A549 (cell line): Measurements from ENCODE around the gene SLC2A4RG. TPM values are rescaled to one million over a fixed set of nuclear protein-coding genes. Genes with fewer than 3 reads are reported as not detected.

ENCODE experiments used
- ATAC-seq, 2 experiments: fragments of 200-7000 bp in 1 of 2; fragments of >200 bp in 1 of 2; cut with Nextera tagmentation in 1 of 2; cut with Tn5 transposase in 1 of 2; 3 replicates each; pipeline versions ENCODE4 v1.8.0 to v1.9.1; 2018 to 2020; ENCODE audit warnings: mild to moderate bottlenecking in 1 of 2, moderate library complexity in 1 of 2
- CTCF ChIA-PET: fragments of 300-600 bp; sonication (Branson Sonifier 250); formaldehyde crosslinking; extraction: SDS; loops from one replicate; lab custom pipeline; 2021; ENCODE audit warnings: antibody characterized with exemption, inconsistent platforms; lab: Yijun Ruan, JAX
- POLR2A ChIA-PET: fragments of 350-600 bp; formaldehyde crosslinking; extraction: SDS; loops from one replicate; lab custom pipeline; 2021; ENCODE audit warnings: antibody characterized with exemption, inconsistent platforms; lab: Yijun Ruan, JAX
- DNase-seq, 2 experiments: peaks; one replicate each; pipeline versions ENCODE4 v3.0.0 to v3.0.0-alpha.2; 2011 to 2016; ENCODE audit warnings: low read depth in 1 of 2, low spot score in 1 of 2
- FAIRE-seq: peaks from 2 replicates; lab custom pipeline; 2011; peaks lifted over from hg19 to GRCh38; lab: Jason Lieb, UNC
- H3K27ac ChIP-seq, 2 experiments: fragments of >200 bp; sonication (Bioruptor Twin); formaldehyde crosslinking; 3 replicates each; pipeline ENCODE4 v1.5.1; 2016 to 2017
- H3K4me1 ChIP-seq: fragments of >200 bp; sonication (Bioruptor Twin); formaldehyde crosslinking; 3 replicates; pipeline ENCODE4 v1.6.1; 2016
- H3K4me2 ChIP-seq: fragments of >200 bp; sonication (Bioruptor Twin); formaldehyde crosslinking; 3 replicates; pipeline ENCODE4 v1.6.1; 2016
- H3K4me3 ChIP-seq: fragments of >200 bp; sonication (Bioruptor Twin); formaldehyde crosslinking; 3 replicates; pipeline ENCODE4 v1.5.1; 2016
- H3K9me3 ChIP-seq: fragments of >200 bp; sonication (Bioruptor Twin); formaldehyde crosslinking; 3 replicates; pipeline ENCODE4 v1.6.1; 2016
- CBX8 ChIP-seq: fragments of 200-600 bp; sonication (generic); IDR thresholded peaks from 2 replicates; pipeline ENCODE4 v1.6.1; 2016
- CHD2 ChIP-seq: fragments of 150-350 bp; IDR thresholded peaks from 2 replicates; pipeline ENCODE4 v1.6.1; 2014; ENCODE audit warnings: low read length; ENCODE audit not compliant: partially characterized antibody
- EHMT2 ChIP-seq: fragments of 200-600 bp; sonication (generic); IDR thresholded peaks from 2 replicates; pipeline ENCODE4 v1.6.1; 2016; ENCODE audit warnings: antibody characterized with exemption, low read depth, mild to moderate bottlenecking, moderate library complexity
- GATA3 ChIP-seq: IDR thresholded peaks from 2 replicates; pipeline ENCODE4 v1.6.1; 2012; ENCODE audit warnings: borderline replicate concordance
- HOXB13 ChIP-seq: fragments of 250-450 bp; sonication (Bioruptor Pico); IDR thresholded peaks from 2 replicates; pipeline ENCODE4 v1.5.0; 2020; ENCODE audit warnings: low read depth, mild to moderate bottlenecking, moderate library complexity
- HOXB5 ChIP-seq: fragments of 250-450 bp; sonication (Bioruptor Pico); IDR thresholded peaks from 2 replicates; pipeline ENCODE4 v1.5.0; 2020; ENCODE audit warnings: mild to moderate bottlenecking, moderate library complexity
- JUNB ChIP-seq: fragments of >200 bp; sonication (Bioruptor Twin); formaldehyde crosslinking; IDR thresholded peaks from 2 replicates; pipeline ENCODE4 v1.6.1; 2016
- KDM1A ChIP-seq: fragments of 200-600 bp; sonication (generic); IDR thresholded peaks from 2 replicates; pipeline ENCODE4 v1.6.1; 2016; ENCODE audit warnings: low read depth, mild to moderate bottlenecking
- MAFK ChIP-seq: fragments of 450-650 bp; IDR thresholded peaks from 2 replicates; pipeline ENCODE4 v1.6.1; 2014; ENCODE audit not compliant: partially characterized antibody
- MYC ChIP-seq: IDR thresholded peaks from 2 replicates; pipeline ENCODE4 v1.6.1; 2012; ENCODE audit warnings: mild to moderate bottlenecking, inconsistent platforms, low read length, improper control_type of control experiment, borderline replicate concordance
- NFE2L2 ChIP-seq: fragments of 150-350 bp; conservative IDR thresholded peaks from 2 replicates; pipeline ENCODE4 v1.6.1; 2014; ENCODE audit warnings: low read length
- PHF8 ChIP-seq: fragments of 200-600 bp; sonication (generic); IDR thresholded peaks from 2 replicates; pipeline ENCODE4 v1.6.1; 2016; ENCODE audit warnings: low read depth, mild to moderate bottlenecking, antibody characterized with exemption, moderate library complexity, borderline replicate concordance
- RAD21 ChIP-seq, 2 experiments: fragments of >200 bp in 1 of 2; sonication (Bioruptor Twin) in 1 of 2; formaldehyde crosslinking in 1 of 2; IDR thresholded peaks in 1 of 2; conservative IDR thresholded peaks in 1 of 2; 2 replicates in 1 of 2; 3 replicates in 1 of 2; pipeline ENCODE4 v1.6.1; 2012 to 2018; ENCODE audit warnings: inconsistent platforms in 1 of 2
- RARB ChIP-seq: fragments of 250-450 bp; sonication (Bioruptor Pico); IDR thresholded peaks from 2 replicates; pipeline ENCODE4 v1.8.0; 2021; ENCODE audit warnings: mild to moderate bottlenecking, moderate library complexity
- WGBS: methylation state at CpG from one replicate; pipeline ENCODE4 v1.1.6; 2017; ENCODE audit errors: missing lambda C conversion rate; 5-methylcytosine and 5-hydroxymethylcytosine counted together
- polyA plus RNA-seq, 4 experiments: library from polyadenylated mRNA; depleted of rRNA in 3 of 4; stranded (reverse); fragments of >200 nt; fragmentation: RNase III in 1 of 4; extraction: RNeasy Plus Mini Kit Qiagen cat#74134 plus additional on column Dnase treatment in 1 of 4; gene quantifications; 2 replicates in 3 of 4; 3 replicates in 1 of 4; pipeline ENCODE4 v1.2.3, GENCODE V29; 2011 to 2017
- TF ChIP-seq, protein P1 (sequence below): IDR thresholded peaks from 2 replicates; pipeline ENCODE4 v1.6.1; 2012
- TF ChIP-seq, protein P2 (sequence below): IDR thresholded peaks from 2 replicates; pipeline ENCODE4 v1.6.1; 2012; ENCODE audit warnings: low read depth, borderline replicate concordance
- TF ChIP-seq, protein P3 (sequence below): fragments of 250-450 bp; sonication (Bioruptor Pico); IDR thresholded peaks from 2 replicates; pipeline ENCODE4 v1.5.0; 2021; ENCODE audit warnings: mild to moderate bottlenecking, moderate library complexity, borderline replicate concordance
- TF ChIP-seq, protein P4 (sequence below): IDR thresholded peaks from 2 replicates; pipeline ENCODE4 v1.6.1; 2012

Gene SLC2A4RG
- polyA plus RNA-seq, 2 of the 4 experiments (the other 2 are of a cell fraction): 28.1 to 64.6 TPM

DNA sequence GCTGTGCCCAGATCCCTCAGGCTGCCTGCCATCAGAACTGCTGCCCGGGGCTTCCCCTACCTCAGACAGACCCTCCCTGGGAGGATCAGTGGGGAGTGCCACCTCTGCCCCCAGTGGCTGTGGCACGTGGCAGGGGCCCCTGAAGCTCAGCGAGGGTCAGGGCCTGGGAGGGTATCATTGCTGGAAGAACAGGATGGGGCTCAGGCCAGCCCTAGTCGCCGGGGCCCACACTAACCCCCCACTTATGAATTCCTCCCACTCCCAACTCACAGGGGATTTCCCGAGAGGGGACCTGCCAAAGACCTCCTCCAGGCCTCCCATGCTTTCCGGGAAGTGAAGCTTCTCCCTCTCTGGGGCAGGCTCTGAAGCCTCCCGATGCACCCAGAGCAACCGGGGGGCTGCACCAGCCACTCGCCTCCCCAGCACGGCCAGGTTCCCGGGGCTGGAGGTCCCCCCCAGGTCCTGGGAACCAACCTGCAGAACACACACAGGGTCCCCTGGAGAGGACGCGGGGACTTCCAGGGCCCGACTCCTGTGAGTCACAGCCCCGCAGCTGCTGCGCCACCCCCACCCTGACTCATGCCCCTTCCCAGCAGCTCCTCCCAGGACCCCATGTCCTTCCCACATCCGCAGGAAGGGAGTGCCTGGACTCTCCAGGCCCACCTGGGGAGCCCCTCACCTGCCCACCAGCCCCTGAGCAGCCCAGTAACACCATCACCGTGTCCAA lies 40.7 kb upstream of the SLC2A4RG start (continued):
- TF ChIP-seq CHD2 (peak; percentile 38), EHMT2 (no peak), RARB (CRISPR knock-in tag) (no peak), PHF8 (no peak), KDM1A (no peak), GATA3 (peak; percentile 36; the same call in 1 of the 2 replicates), RAD21 (conservative IDR thresholded peaks at IDR 0.05 in 1 of 2, IDR thresholded peaks at IDR 0.05 in 1 of 2) (no peak), CBX8 (no peak)
- TF ChIP-seq, protein P1, sequence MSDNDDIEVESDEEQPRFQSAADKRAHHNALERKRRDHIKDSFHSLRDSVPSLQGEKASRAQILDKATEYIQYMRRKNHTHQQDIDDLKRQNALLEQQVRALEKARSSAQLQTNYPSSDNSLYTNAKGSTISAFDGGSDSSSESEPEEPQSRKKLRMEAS: peak; percentile 55
- TF ChIP-seq, protein P2, sequence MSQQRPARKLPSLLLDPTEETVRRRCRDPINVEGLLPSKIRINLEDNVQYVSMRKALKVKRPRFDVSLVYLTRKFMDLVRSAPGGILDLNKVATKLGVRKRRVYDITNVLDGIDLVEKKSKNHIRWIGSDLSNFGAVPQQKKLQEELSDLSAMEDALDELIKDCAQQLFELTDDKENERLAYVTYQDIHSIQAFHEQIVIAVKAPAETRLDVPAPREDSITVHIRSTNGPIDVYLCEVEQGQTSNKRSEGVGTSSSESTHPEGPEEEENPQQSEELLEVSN: peak; percentile 31; the same call in 1 of the 2 replicates
- TF ChIP-seq, protein P3, sequence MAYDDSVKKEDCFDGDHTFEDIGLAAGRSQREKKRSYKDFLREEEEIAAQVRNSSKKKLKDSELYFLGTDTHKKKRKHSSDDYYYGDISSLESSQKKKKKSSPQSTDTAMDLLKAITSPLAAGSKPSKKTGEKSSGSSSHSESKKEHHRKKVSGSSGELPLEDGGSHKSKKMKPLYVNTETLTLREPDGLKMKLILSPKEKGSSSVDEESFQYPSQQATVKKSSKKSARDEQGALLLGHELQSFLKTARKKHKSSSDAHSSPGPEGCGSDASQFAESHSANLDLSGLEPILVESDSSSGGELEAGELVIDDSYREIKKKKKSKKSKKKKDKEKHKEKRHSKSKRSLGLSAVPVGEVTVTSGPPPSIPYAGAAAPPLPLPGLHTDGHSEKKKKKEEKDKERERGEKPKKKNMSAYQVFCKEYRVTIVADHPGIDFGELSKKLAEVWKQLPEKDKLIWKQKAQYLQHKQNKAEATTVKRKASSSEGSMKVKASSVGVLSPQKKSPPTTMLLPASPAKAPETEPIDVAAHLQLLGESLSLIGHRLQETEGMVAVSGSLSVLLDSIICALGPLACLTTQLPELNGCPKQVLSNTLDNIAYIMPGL (CRISPR knock-in tag): no peak
- TF ChIP-seq, protein P4, sequence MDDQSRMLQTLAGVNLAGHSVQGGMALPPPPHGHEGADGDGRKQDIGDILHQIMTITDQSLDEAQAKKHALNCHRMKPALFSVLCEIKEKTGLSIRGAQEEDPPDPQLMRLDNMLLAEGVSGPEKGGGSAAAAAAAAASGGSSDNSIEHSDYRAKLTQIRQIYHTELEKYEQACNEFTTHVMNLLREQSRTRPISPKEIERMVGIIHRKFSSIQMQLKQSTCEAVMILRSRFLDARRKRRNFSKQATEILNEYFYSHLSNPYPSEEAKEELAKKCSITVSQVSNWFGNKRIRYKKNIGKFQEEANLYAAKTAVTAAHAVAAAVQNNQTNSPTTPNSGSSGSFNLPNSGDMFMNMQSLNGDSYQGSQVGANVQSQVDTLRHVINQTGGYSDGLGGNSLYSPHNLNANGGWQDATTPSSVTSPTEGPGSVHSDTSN: 0 out of 2 replicates have a peak, but pooled peaks have one; percentile 38

DNA sequence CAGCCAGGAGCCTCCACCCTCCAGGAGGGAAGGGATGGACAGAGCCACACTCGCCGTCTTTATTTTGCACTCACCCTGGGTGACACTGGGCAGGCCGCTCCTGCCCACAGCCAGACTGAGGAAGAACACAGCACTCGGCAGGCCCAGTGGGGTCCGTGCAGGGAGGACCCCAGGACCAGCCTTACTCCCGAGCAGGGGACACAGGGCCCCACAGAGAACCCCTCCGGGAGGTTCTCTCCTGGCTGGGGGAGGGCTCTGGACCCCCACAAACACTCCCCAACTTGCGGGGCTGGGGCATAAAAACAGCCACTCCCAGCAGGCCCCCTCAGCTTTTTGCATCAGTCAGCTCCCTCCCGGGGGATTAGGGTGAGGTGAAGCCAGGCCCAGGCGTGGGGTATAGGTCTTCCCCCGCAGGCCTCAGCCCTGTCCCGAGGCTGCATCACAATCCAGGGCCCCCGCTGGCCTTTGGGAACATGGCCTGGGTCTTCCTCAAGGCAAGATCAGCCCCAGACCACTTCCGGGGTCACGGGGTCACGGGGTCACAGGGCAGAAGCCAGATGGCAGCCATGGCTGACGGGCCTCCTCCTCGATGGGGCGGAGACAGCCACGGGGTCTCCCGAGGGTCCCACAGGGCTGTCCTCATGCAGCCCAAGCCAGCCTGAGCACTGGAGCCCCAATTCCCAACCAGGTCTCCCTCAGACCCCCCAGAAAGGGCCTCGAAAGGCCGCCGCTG lies 39.9 kb upstream of the SLC2A4RG start:
- POLR2A ChIA-PET: interaction anchor here (0.7 to 3.0 kb wide), 6 partner anchors 8 to 166 kb away, joined by 3 to 38 read pairs (median 4); partner anchors contain the start of genes ARFRP1, TPD52L2 and ZGPAT
- DNase-seq: no peak
- TF ChIP-seq CBX8: no peak
- TF ChIP-seq JUNB: peak; percentile 3; the same call in 1 of the 2 replicates
- H3K9me3 ChIP-seq: no peaks in the 10 kb centered on the region
- 0 out of 3 replicates have a peak overlapping the region, but pooled peaks have one; percentile 6 for H3K4me3 ChIP-seq
- WGBS: 59% methylated on average over 15 of the region's 24 CpGs
- peak overlapping the region; percentile 82 for H3K4me2 ChIP-seq
- peak; percentile 30 to 43 for ATAC-seq
- no peak for FAIRE-seq
- CTCF ChIA-PET: interaction anchor here (1.0 to 1.1 kb wide), 3 partner anchors 12 to 96 kb away, joined by 3 read pairs; partner anchors contain the start of gene LIME1
- H3K4me1 ChIP-seq: peaks cover 33% of the 10 kb centered on the region
- H3K27ac ChIP-seq: peak overlapping the region; percentile 88 to 94

DNA sequence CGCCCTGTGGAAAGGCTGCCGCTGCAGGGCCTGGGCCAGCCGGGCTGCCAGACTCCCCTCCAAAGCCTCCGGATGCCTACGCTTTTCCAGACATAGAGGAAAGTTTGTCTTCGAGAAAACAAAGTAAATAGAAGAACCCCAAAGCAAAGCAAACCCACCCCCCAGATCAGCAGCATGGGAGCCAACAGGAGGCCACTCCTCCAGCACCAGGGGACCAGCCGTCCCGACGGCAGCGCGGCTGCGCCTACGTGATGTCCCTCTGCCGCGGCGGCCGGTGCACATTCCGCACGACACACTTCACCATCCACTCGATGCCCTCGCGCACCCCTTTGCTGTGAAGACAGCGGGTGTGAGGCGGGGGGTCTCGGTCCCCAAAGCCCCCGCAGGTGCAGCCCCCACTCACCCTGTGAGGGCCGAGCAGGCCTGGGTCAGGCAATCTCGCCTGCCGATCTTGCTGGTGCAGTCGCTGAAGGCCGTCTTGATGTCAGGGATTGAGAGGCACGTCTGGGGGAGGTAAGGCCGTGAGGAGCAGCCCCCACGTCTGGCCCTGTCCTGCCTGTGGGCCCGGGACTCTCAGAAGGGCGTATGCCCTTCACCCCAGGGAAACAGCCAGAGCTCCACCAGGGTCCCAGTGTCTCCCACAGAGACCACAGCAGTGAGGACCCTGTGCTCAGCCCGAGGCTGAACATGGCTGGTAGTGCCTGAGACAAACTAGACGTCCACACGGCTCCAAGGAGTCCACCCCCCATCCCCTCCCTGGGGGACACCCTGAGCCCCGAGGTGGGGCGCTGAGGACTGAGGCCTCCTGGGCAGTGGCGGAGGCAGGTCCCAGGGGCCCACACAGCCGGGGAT lies 39.2 kb upstream of the SLC2A4RG start:
- WGBS: 92% methylated on average over 30 of the region's 43 CpGs
- Histone ChIP-seq H3K4me3 (no peak overlapping the region), H3K4me2 (no peak overlapping the region; the same call in 2 of the 3 replicates), H3K4me1 (peaks cover 33% of the 10 kb centered on the region), H3K27ac (peak overlapping the region; percentile 88 to 94), H3K9me3 (no peaks in the 10 kb centered on the region)
- ChIA-PET CTCF (no interaction called here), POLR2A (no interaction called here)
- ATAC-seq: no peak
- DNase-seq: no peak
- no peak for FAIRE-seq
- TF ChIP-seq HOXB13 (CRISPR knock-in tag) (no peak), NFE2L2 (no peak), MAFK (no peak), CHD2 (no peak), HOXB5 (CRISPR knock-in tag) (no peak), MYC (no peak), GATA3 (no peak)
